ENCODE results near the gene AGK.
"Not testable (repeated sequence)": the region's sequence is repeated elsewhere in the genome, so short reads cannot be mapped to it uniquely, and the experiment has no call there.

Gene AGK

DNA sequence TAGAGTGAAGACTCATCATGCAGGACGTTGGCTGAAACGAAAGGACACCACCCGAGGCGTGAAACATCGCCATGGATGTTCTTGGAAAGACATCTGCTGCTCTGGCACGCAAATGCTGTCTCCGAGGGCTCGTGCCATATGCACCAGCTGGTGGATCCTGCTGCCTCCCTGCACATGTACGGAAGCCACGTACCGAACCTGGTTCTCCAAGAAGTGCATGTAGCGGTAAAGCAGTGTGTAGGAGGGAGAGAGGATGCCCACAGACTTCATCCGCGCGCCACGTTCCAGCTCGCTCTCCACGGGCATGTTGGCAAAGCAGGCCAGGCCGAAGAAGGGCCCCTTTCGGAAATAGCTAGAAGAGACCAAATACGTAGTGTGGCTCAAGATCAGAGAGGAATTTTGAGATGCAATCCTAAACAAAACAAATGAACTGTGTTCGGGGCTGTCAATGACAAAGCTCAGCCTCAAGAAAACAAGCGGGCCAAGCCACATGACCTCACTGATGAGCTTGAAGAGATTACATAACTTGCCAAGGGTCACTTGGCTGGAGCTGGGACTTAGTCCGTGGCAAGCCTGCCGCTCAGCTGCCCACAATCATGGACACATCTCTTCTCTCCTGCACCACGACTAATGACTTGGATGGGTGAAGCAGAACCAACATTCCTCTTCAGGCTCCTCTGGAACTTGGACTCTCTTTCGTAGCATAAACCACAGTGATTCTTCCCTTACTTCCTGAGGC is 134.2 kb downstream of the AGK start:
- DNase-seq, result no peak

DNA sequence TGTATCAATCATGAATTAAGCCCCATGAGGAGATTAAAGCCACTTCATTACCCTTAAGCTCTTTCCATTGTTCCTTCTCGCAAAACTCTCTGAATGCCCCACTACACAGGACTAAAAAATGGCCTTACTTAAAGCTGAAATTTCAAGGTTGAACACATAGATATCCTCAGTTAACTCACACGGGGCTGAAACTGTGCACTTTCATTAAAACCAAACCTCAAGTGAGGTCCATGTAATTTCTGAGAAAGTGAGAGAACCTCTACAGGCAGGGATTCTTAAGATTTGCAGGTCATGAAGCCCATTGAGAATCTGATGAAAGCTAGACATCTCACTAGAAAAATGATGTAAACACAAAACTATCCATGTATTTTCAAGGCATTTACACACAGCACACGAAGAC is 134.9 kb downstream of the AGK start:
- no peak for DNase-seq

DNA sequence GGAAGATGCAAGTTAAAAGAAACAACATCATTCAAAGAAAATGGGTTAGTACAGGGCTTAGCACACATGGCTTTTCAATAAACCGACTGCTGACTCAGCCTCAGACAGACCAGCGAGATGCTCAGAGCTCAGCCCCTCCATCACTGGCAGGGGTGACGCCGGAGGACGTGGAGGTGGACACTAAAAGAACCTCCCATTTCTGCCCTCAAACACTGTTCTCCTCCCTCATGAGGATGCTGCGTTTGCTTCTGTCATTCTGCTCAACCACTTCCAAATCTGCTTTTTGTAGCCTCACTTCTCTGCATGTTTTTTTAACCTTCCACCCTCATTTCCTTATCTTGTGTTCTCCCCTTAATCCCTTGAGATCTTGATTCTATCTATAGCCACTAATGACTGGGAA is 135.5 kb downstream of the AGK start:
- no peak for DNase-seq

DNA sequence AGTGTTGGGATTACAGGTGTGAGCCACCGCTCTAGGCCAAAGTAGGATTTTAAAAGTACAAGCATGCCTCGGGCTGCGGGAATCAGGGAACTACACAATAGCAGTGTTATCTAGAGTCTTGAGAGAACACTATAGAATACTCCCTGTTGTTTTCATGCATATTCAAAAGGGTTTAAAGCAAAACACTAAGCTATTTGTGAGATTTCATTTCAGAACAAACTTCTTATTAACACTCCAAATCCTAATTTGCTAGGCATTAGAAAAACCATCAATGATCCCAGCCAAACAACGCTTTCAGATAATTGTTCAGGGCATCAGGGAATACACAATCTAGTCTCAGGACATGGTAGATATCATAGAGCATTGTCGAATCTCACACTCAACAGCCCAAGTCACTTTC is 136.8 kb downstream of the AGK start:
- no peak for DNase-seq

DNA sequence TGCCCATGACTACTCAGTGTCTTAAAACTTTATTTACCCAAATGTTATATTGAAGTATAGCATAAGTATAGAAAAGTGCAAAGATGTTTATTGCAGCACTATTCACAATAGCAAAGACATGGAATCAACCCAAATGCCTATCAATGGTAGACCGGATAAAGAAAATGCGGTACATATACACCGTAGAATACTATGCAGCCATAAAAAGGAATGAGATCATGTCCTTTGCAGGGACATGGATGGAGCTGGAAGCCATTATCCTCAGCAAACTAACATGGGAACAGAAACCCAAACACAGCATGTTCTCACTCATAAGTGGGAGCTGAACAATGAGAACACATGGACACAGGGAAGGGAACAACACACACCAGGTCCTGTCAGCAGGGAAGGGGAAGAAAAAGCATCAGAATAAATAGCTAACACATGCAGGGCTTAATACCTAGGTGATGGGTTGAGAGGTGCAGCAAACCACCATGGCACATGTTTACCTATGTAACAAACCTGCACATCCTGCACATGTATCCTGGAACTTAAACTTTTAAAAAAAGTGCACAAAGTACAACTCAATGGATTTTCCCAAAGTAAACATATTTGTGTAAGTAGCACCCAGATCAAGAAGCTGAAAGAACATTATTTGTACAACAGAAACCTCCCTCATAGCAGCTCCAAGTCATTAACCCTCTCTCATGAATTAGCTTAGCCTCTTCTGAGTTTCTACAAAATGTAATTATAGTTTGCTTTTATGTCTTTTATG is 138.0 kb downstream of the AGK start:
- not testable (repeated sequence) for DNase-seq

DNA sequence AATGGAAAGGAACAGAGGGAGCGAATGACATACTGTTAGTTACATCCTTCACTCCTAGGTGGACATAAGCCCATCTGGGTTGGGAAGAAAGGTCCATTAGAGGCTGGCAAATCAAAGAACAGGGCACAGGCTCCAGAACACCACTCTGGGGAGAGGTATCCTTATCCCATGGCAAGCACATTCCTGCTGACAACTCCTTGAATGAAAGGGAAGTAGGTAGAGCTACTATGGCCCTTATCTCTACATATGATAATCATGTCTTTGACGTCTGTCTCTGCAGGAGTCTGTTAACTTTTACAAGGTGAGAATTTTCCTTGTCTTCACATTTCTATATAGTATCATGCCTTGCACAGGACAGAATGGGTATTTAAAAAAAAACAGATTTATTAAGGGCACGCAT is 140.3 kb downstream of the AGK start:
- DNase-seq, result no peak

DNA sequence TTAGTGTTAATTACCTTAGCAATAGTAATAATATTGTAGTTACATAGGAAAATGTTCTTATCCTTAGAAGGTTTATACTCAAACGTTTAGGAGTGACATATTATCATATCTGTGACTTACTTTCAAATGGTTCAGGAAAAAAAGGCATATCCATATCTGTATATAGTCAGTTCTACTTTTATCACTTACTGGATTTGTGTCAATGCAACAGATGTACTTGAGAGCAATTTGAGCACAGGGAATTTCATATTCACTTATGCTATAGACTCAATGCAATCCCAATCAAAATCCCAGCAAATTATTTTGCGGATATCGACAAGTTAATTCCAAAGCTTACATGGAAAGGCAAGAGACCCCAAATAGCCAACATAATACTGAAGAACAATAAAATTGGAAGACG is 140.8 kb downstream of the AGK start:
- no peak for DNase-seq

DNA sequence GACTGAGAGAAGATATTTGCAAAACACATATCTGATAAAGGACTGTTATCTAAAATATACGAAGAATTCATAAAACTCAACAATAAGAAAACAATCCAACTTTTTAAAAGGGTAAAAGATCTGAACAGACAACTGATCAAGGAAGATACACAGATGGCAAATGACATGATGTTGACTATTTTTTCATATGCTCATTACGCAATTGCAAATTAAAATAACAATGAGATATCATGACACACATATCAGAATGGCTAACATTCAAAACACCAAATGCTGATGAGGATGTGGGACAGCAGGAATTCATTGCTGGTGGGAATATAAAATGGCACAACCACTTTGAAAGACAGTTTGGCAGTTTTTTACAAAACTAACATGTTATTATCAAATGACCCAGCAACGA is 141.9 kb downstream of the AGK start:
- no peak for DNase-seq

DNA sequence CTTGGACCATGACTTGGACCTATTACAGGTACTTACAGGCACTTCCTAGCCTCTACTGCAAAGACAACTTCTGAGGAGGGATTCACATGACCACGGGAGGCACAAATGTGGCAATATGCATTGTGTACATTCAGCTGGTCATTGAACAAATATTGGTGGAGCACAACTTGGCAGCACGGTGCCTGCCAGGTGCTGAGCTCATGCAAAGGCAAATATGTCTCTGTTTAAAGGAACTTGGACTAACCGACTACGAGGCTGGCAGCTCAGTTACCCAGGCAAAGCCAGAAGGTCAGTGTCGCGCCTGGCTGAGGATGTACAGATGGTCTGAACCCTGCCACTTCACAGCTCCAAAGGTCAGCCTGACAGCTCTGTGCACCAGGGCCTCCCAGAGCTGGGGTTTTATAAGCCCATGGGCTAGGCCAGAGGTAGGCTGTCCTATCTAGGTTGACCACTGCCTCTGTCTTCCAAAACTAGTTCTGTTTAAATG is 144.6 kb downstream of the AGK start:
- no peak for DNase-seq

DNA sequence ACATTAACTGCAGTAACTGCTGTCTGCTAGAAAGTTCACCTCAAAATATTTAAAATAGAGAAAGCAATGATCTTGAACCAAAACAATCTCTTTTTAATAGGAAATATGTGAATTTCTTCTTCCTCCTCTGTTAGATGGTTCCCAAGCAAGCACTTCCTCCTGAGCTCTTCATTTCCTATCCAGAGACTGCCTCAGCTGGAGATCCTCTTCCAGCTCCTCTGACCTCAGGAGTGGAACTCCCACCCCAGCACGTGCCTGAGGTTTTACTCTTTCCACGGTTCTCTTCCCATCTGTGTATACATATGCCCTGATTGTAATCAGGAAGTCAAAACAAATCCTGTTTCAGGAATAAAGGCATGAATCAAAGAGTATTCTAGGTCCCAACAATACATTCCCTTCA is 145.1 kb downstream of the AGK start:
- no peak for DNase-seq

DNA sequence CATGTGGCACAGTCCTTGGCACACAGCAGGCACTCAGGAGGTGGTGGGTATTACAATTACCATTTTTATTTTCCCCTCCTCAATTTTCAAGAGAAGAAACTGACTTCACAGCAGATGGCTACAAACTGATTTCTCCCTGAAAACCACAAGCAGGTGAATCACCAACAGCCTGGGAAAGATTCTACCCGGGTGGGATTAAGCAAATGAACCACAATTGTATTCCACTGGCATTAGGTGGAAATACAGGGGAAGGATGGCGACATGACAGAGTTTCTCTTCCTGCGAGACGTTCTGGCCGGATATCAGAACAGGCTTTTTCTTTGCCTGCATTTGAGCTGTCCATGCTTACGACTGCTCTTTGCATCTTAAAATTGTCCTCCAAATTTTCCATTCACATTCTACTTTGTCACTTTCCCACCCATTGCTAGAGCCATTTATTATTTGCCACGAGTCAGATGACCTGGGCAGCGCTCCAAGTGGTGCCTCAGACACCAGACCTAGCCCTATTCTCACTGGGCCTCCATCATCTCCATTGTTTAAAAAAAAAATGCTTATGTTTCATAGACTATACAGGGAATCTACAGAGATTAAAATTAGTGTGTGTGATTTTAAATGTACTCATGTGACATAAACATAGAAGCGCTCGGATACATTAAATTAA is 146.1 kb downstream of the AGK start:
- DNase-seq, result no peak

DNA sequence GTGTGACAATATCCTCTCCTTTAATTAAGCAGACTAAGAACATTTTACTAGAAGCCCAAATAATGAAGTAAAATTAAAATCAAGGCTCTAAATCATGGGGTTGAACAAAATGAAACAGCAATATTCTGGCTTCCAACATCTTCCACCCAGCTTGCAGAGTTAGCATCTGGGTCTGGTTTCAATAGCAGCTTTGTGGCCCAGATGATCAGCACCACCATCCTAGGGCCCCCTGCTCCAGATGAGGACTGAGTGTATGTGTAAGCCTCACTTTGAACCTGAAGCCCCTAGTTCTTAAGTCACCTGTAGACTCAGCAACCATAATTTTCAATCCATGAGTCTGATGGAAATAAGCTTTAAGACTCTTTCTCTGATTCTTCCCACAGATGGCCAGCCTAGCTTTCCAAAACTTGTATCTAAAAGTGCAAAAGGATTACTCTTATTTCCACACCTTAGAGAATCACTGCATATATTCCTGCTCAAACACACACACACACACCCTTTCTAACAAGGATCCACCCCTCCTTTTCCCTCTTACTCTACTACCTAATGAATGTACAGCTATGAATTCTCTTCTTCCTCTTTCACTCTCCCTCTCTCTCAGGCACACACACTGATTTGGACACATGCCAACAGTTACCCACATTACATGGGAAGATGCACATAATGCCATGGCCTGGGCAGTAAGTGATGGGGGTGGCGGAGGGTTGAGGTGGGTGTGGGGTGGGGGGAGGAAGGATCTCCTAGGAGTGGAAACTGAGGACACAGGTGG is 147.2 kb downstream of the AGK start:
- no peak for DNase-seq

DNA sequence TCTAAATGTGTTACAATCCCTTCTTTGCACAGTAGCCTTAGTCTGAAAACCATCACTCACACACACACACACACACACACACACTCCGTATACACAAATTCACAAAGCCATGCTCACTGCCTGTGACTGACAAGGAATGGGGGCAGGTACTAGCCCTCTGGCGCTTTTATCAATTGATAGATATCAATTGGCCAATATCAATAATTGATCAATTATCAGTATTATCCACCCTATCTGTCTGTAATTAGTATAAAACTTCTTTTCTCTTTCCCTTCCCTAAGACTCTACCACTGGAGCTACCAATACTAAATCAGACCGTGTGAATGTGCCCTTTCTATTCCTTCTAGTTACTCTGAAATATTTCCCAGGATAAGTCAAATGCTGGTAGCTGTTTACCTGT is 148.7 kb downstream of the AGK start:
- DNase-seq, result no peak

DNA sequence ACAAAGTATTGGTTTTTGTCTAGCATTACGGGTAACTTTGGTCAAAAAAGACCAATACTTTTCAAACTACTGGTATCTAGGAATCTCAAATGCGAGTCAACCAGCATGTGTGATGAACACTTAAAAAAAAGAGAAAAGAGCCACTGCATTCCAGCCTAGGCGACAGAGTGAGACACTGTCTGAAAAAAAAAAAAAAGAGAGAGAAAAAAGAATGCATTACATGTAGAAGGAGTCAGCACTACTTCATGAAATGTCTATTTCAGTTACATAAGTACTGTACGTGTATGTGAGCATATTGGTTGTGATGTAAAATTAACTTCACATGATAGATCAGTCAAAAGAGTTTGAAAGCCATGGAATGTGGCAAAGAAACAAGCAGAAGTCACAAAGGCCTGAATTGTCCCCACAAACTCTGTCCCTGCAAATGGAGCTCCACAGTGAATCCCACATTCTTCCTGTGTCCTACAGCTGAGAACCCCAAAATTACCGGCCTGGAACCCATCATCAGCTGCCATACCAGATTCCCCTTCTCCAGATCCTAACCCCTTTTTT is 149.2 kb downstream of the AGK start:
- DNase-seq, result no peak

DNA sequence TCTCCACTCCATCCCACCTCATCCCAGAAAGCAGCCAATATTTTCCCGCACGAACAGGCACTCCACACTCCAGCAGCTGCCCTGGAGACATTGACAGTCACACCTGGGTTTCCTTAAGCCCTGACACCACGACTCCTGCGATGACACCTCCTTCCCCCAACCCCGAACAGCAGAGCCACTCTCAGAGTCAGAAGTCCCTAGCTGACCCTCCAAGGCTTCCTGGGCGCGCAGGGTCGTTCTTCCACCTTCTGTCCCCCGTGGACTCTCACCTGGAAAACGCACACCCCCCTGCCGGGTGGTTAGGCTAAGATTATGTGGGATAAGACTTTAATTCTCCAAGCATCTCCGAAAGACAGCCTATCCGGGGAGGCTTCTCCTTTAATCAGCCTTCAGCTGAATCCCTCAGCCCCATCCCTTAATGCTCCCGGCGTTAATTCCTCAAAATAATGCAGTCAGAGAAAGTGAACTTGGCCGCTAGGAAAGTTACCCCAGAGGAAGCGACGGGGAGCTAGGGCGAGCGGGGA is 149.7 kb downstream of the AGK start:
- DNase-seq, result peak; percentile 55

DNA sequence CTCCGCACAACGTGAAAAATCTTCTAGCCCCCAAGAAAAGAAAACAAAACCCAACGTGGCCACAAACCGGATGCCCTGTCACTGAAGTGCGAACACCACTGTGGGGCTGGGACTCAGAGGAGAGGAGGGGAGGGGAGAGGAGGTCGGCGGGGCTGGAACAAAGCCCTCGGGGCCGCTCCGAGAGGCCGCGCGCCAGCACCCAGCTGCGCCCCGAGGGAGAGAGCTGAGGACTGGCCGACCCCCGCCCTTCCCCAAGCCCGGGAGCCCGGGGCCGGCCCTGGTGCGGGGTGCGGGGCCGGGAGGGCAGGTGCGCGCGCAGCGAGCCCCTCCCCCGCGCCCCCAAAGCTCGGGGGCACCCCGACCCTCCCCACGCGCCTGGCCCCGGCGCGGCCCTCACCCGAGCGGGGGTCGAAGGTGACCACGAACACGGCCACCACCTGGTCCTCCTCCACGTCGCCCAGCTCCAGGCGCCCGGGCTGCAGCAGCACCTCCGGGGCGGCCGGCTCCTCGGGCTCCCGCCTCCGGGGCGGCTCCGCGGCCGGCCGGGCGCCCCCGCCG is 150.4 kb downstream of the AGK start:
- peak; percentile 56 for DNase-seq

DNA sequence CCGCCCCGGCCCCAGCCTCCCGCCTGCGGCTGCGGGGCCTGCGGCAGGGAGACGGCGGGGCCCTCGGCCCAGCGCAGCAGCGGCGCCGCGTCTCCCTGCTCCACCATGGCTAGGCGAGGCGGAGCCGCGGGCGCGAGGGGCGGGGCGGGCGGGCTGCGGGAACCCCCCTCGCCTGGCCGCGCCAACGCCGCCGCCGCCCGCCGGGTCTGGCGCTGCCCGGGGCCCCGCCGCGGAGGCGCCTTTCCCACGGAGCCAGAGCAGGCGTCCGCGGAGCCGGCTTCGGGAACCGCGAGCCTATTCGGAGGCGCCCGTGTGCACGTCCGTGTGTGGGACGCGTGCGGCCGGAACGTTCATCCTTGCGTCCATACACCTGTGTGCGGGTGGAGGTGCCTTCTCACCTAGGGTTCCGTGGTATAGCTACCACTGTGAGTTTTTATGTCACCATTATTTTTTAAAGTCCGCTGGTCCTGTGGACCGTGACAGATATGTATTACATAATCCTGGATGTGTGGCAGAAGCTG is 150.9 kb downstream of the AGK start, which contains the start of gene DENND11:
TSS of gene DENND11 (minus strand) at position 120 of the 521 bp plus-strand sequence. CDS start at position 107, 13 bp downstream.
- DNase-seq, result peak; percentile 63

DNA sequence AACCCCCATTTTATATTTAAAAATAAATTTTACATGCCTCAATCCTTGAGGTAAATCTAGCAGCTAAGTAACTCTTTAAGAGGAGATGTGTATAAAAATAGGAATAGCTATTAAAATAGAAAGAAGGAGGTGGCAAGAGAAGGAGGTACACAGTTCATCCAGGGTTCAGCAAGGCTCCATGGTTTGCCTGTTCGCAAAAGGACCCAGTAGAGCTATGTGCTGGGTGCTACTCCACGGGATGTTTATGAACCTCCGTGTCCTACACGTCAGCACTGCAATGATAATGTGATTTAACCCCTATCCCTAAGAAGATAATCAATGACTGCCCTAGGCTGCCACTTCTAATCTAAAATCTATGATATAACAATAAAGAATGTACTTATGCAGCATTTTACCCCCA is 151.7 kb downstream of the AGK start:
- DNase-seq, result no peak

DNA sequence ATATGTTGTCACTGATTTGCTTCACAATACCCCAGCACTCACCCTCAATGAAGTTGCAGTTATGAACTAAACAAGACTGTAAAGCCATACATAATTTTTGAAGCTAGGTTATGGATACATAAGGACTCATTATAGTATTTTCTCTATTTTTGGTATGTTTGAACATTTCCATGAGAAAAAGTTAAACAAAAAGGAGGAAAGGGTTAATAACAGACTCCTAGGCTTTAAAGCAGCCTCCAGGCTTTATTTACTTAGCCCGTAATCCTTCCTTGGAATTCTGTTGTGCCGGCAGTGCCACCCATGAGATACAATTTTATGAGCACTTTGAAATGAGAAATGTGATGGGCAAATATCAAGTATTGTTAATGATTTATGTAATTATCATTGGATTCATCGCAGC is 152.9 kb downstream of the AGK start:
- DNase-seq, result no peak

DNA sequence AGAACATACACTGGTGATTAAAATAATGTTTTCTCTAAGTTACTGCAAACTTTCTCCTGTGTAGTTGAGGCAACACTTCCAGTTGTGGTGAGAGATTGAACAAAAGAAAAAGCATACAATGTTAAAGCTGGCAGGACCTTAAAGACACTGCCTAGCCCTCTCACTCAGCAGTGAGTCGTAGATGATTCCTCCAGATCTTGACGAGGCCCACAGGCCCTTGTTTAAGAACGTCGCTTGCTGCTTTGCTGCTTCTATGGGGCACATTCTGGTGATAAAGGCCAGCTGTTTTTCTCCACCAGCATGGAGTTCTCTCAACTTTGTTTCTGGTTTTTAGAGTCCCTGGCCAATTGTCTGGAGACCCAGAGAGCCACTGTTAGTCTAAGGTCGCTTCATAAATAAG is 153.5 kb downstream of the AGK start:
- DNase-seq, result no peak

Data from right forelimb (tissue), 1 donor.